Measurements from ENCODE around the gene CYB5D1.

DNA sequence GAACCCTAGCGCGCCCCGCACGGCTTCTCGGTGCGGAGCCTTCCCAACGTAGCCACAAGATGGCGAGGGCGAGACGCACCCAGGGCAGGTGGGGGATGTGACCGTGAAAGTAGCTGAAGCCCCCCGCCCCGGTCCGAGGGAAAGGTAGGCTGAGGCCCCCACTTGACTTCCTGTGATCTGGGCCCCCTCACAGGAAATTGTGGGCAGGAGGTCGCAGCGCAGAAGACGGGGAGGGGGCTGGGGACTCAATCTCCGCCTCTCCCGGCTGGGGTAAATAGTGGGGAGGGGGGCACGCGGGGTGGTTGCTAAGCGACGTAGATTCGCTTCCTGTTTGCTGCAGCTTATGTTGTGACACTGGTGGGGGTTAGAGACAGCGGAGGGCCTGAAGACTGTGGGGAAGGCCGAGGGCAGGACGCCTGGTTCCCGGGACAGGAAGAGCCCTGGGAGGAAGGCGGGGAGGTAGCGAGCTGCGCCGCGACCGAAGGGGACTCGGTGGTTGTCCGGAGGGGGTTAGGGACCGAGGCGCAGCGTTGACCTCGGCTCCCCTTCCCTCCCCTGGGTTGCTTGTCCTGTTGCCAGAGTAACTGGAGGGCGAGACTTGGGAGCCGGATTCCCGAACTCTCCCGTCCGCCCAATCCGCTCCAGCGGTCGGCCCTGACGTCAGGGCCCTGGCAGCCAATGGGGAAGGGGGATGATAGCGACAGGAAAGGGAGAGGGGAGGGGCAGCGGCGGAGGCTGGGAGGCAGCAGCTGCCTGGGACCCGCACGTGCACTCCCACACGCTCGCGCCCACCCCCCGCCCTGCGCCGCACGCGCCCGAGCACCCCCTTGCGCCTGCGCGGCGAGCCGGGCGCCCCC is 22.6 kb upstream of the CYB5D1 start:
- TF ChIP-seq, protein P1, sequence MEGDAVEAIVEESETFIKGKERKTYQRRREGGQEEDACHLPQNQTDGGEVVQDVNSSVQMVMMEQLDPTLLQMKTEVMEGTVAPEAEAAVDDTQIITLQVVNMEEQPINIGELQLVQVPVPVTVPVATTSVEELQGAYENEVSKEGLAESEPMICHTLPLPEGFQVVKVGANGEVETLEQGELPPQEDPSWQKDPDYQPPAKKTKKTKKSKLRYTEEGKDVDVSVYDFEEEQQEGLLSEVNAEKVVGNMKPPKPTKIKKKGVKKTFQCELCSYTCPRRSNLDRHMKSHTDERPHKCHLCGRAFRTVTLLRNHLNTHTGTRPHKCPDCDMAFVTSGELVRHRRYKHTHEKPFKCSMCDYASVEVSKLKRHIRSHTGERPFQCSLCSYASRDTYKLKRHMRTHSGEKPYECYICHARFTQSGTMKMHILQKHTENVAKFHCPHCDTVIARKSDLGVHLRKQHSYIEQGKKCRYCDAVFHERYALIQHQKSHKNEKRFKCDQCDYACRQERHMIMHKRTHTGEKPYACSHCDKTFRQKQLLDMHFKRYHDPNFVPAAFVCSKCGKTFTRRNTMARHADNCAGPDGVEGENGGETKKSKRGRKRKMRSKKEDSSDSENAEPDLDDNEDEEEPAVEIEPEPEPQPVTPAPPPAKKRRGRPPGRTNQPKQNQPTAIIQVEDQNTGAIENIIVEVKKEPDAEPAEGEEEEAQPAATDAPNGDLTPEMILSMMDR (IDR thresholded peaks at IDR 0.05; ENCODE audit: insufficient read depth, low read length): no peak
- TF ChIP-seq POLR2AphosphoS5 (IDR thresholded peaks at IDR 0.05; ENCODE audit: low read depth) (no peak), GABPA (IDR thresholded peaks at IDR 0.05; ENCODE audit: low read depth) (no peak)

All from HL-60 (cell line).